NOMO-1 treated with dmso at 0.1 percent for 144 hours (cell line): ENCODE results near the gene NUMBL.
"Not testable (repeated sequence)": the region's sequence is repeated elsewhere in the genome, so short reads cannot be mapped to it uniquely, and the experiment has no call there.

Experiments used
- DNase-seq: peaks from one replicate; lab custom pipeline; 2025; ENCODE audit not compliant: unreplicated experiment; lab: John Stamatoyannopoulos, UW

NUMBL gene

DNA sequence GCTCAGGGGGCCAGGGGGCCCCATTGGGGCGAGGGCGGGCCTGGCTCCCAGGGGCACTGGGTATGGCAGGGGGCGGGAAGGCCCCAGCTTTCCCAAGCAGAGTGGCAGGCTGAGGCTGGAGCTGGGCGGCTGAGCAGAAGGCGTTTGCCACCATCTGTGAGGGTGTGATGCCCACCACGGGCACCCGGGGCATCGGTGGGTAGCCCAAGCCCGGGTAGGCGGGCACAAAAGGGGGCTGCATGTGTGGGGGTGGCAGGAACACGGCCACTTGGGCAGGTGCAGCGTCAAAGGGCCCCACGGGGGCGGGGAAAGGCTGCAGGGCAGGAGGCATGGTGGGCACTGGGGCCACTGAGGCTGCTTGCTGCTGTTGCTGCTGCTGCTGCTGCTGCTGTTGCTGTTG is 22.8 kb downstream of the NUMBL start:
- no peak for DNase-seq

DNA sequence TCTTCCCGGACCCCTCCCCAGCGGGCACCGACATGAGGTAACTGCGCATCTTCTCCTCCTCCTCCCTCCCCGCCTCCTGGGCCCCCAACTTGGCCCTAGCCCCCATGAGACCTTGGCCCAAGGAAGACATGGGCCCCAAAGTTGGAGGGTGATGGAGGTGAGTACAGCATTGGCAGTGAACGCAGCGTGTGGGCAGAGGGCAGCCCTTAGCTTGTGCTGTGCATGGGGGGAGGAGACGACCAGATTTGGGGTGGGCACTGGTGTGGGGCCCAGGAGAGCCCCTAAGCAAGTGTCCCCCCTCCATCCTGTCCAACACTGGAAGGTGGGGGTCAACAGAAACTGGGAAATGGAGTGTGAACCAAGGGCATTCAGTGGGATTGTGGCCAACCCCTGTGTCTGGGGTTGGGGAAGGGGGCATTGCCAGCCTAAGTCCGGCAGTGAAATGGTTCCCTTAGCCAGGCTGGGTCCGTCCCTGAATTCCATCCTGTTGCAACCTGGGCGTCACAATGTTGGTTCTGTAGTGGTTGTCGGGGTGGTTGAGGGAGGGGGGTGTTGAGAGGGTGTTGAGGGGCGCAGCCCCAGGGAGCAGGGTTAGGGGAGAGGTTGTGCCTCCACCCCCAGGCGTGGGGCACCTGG is 23.5 kb downstream of the NUMBL start:
- DNase-seq = no peak

DNA sequence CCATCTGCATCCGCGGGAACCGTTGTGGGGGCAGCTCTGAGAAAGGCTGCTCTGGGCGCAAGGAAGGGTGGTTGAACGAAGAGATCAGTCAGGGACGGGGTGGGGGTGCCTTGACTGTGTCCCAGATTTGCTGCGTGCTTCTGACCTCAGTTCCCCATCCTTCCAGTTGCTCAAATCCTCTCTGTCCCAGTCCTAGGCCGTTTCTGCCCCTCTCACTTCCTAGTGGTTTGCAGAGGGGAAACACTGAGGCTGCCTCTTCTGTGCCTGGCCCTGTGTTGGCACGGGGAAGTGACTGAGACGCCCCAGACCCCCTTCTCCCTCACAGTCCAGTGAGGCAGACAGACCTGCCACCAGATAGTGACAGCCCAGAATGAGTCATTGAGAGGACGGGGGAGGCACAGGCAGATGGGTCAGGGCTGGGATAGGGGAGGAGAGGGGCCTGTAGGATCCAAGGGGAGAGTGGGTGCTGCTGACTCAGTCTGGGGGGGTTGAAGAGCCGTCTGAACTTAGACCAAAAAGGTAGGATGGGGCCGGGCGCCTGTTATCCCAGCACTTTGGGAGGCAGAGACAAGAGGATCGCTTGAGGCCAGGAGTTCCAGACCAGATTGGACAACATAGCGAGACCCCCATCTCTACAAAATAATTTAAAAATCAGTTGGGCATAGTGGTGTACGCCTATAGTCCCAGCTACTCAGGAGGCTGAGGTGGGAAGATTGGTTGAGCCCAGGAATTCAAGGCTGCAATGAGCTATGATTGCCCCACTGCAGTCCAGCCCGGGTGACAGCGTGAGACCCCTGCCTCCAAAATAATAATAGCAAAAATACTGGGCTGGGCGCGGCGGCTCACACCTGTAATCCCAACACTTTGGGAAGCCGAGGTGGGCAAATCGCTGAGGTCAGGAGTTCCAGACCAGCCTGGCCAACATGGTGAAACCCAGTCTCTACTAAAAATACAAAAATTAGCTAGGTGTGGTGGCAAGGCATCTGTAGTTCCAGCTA is 26.5 kb downstream of the NUMBL start:
- DNase-seq = no peak

DNA sequence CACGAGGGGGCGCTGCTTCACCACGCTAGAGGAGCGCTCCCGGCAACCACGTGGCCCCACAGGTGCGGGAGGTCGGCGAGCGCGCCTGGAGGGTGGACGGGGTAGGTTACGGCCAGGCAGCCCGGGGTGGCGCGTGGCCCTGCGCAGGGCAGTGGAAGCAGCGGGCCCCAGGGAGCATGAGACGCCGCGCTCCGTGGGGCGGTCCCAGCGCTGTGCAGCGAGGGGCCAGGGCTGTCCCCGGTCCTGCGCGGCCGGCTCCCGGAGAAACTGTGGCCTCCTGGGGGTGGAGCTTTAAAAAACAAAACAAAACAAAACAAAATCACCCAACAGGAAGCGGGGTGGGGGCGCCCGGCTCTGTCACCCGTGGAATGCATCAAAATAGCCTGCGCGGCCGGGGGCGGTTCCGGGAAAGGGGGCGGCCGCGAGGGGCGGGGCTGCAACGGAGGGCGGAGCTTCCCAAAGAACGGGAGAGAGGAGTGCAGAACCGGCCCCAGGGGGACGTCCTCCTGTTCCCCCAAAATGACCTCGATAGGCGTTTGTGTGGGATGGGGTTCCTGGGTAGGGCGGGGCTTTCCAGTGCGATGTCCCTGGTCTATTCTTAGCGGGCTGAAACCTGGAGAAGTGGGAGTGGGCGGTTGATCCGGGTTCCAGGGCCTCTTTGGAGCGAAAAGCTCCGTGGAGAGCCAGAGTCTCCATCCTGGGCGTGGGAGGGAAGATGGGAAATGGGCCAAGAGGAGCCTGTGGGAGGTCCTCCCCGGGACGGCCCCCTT is 27.3 kb downstream of the NUMBL start:
- peak; percentile 63 for DNase-seq

DNA sequence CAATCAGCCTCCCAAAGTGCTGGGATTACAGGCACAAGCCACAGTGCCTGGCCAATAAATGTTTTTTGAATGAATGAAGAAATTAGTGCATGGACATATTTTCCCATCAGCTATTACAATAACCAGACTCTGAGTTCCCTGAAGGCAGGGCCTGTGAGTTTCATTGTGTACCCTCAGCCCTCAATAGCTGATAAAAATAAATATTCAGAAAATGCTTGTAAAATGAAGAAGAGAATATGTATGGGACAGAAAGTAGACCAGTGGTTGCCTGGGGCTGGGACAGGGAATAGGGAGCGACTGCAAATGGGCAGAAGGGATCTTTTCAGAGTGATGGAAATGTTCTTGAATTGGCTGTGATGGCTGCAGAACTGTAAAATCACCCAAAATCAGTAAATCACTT is 28.8 kb downstream of the NUMBL start:
- DNase-seq = no peak

DNA sequence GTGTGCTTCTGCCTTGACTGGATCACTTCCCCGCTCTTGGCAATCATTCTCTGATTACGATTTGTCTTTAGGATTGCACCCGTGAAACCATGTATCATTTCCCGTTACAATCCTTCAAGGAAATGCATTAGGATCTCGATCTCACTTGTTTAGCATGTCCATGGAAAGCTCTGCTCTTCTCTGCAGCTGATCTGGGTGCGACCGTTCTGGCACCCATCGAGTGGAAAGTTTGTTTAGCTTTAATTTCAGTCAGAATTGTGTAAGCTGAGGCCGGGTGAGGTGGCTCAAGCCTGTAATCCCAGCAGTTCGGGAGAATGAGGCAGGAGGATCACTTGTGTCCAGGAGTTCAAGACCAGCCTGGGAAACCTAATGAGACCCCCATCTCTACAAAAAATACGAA is 30.9 kb downstream of the NUMBL start:
- DNase-seq = no peak

DNA sequence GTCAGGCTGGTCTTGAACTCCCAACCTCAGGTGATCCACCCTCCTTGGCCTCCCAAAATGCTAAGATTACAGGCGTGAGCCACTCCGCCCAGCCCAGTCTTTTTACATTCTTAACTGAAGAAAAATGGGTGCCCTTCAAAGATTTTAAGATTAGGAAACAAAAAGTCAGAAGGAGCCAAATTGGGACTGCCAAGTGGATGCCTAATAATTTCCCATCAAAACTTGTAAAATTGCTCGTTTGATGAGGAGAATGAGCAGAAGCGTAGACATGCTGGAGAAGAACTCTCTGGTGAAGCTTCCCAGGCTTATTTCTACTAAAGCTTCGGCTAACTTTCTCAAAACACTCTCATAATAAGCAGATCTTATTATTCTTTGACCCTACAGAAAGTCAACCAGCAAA is 31.3 kb downstream of the NUMBL start:
- DNase-seq = no peak

DNA sequence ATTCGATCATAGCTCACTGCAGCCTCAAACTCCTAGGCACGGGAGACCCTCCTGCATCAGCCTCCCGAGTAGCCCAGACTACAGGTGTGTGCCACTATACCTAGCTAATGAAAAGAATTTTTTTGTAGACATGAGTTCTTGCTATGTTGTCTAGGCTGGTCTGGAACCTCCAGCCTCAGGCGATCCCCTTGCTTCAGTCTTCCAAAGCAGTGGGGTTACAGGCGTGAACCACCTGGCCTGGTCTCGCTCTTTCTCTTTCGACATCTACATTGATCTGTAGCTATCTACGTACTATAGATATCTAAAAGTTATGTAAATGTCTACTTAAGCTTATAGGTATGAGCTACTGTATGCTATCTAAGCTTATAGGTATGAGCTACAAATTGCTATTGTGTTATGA is 32.4 kb downstream of the NUMBL start:
- DNase-seq = no peak

DNA sequence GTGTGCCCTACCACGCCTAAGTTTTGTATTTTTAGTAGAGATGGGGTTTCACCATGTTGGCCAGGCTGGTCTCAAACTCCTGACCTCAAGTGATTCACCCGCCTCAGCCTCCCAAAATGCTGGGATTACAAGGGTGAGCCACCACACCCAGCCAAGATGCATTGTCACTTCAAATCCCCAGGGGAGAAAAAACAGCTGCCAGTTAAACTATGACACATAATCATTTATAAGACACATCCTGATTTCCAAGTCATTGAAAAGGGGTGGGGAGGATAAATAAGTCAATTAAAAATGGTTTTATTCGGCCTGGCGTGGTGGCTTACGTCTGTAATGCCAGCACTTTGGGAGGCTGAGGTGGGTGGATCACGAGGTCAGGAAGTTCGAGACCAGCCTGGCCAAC is 34.8 kb downstream of the NUMBL start:
- DNase-seq = not testable (repeated sequence)

DNA sequence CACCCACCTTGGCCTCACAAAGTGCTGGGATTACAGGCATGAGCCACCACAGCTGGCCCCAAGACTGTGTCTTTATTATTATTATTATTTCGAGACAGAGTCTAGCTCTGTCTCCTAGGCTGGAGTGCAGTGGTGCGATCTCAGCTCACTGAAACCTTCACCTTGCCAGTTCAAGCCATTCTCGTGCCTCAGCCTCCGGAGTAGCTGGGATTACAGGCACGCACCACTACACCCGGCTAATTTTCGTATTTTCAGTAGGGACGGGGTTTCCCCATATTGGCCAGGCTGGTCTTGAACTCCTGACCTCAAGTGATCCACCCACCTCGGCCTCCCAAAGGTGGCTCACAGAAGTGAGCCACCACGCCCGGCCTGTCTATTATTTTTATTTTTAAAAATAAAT is 38.1 kb downstream of the NUMBL start:
- not testable (repeated sequence) for DNase-seq

DNA sequence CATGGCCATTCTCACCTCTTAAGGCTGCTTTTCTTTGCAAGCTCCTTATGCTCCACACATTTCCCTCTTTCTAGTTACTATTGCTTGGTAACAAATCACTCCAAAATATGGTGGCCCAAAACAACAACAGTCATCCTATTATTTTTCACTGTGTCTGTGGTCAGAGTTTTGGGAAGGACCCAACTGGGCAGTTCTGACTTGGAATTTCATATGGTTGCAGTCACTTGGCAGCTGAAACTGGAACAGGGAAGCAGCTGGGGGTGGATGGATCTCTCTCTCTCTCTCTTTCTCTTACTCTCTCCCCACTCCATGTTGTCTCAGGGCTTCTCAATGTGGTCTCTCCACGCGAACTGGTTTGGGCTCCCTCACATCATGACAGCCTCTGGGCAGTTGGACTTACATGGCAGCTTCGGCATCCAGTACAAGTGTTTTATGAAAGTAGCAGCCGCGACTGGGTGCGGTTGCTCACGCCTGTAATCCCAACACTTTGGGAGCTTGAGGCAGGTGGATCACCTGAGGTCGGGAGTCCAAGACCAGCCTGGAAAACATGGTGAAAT is 39.6 kb downstream of the NUMBL start:
- no peak for DNase-seq

DNA sequence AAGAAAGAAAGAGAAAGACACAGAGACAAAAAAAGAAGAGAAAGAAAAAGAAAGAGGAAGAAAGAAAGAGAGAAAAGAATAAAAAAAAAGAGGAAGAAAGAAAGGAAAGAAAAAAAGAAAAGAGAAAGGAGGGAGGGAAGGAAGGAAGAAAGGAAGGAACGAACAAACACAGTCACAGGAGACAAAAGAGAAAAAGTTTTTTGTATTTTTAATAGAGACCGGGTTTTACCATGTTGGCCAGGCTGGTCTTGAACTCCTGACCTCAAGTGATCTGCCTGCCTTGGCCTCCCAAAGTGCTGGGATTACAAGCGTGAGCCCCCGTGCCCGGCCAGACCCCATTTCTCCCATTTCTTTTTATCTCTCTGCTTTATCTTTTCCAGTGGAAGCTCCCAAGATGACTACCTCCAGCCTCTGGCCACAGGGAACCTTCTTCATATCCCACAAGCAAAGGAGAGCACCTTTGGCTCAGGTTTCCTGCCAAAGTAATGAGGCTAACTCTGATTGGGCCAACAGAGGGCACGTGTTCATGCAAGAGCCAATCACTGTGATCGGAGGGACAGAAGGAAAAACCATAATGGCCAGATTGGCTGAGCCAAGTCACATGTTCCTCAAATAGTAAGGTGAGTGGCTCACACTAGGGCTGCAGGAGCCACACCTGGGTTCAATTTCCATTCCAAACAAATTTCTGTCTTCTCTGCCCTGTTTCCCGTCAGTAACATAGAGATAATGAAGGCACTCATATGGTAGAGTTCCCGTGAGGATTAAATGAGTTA is 40.4 kb downstream of the NUMBL start:
- DNase-seq = not testable (repeated sequence)

DNA sequence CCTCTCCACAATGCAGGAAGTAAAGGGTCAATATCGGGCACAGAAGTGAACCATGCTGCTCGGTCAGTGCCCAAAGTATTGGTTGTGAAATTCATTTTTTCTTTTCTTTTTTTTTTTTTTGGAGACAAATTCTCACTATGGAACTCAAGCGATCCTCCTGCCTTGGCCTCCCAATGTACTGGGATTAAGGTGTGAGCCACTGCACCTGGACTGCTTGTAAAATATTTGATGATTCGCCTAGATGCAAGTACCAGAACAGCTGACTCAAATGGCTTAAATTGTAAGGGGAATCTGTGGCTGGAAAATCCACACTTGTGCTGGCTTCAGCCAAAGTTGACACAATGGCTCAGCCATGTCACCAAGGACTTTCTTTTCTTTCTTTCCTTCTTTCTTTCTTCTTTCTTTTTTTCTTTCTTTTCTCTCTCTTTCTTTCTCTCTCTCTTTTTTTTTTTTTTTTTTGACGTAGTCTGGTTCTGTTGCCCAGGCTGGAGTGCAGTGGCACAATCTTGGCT is 43.7 kb downstream of the NUMBL start:
- no peak for DNase-seq

DNA sequence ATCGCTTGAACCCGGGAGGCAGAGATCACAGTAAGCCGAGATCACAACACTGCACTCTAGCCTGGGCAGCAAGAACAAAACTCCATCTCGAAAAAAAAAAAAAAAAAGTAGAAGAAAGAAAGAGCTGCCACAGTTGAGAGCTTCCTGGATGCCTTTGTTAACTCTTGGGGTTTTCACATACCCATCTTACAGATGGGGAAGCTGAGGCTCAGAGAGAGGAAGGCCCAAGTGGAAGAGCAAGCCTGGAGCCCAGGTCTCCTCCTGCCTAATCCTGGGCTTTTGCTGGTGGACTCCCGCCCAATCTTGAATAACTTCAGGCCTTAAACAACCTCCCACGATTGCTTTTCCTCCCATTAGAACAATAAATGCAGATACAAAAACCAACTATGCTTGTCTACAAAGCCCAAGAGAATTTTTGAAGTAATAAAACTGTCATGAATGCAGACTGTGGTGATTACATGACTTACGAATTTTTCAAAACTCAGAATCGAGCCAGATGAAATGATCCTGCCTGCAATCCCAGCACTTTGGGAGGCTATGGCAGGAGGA is 47.6 kb downstream of the NUMBL start:
- DNase-seq = no peak

DNA sequence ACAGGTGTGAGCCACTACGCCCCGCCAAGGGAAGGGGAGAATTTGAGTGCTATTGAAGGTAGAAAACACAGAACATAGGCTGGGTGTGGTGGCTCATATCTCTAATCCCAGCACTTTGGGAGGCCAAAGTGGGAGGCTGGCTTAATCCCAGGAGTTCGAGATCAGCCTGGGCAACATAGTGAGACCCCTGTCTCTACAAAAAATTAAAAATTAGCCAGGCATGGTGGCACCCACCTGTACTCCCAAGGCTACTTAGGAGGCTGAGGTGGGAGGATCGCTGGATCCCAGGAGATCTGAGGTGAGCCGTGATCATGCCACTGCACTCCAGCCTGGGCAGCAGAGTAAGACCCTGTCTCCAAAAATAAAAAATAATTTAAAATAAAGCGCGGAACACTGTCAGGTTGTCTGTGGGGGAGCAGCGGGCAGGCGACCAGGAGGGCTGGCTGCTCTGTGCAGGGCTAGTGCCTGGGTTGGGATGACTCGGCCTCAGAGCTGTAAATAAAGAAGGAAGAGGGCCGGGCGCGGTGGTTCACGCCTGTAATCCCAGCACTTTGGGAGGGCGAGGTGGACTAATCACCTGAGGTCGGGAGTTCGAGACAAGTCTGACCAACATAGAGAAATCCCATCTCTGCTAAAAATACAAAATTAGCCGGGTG is 48.3 kb downstream of the NUMBL start:
- no peak for DNase-seq

DNA sequence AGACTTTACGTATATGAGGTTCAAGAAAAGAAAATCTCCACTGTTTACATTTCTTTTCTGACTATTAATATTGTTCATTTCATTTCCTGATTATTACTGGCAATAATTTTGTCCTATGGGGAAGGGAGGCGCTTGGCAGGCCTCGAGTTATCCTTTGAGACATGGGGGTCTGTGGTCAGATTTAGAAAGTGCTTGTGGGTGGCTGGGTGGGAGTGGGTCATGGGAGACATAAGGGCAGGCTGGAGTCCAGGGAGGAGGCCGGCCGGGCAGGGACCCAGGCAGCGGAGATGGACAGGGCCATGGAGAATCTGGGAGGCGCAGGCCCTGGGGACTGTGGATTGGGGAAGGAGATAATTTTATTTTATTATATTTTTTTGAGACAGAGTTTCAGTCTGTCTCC is 49.2 kb downstream of the NUMBL start:
- no peak for DNase-seq

DNA sequence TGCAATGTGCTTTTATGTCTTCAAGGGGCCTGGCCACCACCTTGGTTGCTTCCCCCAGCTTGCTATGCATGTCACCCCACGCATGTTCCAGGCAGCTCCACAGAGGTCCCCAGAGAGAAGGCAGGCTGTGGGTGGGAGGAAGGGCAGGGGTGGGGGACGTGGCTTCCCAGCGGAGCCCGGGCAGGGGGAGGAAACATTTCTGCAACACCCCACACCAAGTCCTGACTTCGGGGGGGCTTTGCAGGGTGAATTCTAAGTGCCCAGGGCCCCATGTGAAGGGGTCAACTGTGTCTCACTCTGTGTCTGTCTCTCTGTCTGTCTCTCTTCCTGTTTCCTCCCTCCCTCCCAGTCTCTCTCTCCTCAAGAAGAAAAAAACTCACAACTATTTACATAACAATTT is 49.7 kb downstream of the NUMBL start:
- DNase-seq = no peak

DNA sequence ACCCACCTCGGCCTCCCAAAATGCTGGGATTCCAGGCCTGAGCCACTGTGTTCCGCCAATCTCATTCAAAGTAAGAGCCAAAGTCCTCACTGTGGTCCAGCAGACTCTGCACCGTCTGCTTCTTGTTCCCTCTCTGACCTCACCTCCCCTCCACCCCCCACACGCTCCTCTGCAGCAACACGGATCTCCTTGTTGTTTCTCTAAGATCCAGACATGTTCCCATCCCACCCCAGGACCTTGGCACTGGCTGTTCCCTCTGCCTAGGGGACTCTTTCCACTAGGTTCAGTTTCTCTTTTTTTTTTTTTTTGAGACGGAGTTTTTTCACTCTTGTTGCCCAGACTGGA is 50.8 kb downstream of the NUMBL start:
- no peak for DNase-seq

DNA sequence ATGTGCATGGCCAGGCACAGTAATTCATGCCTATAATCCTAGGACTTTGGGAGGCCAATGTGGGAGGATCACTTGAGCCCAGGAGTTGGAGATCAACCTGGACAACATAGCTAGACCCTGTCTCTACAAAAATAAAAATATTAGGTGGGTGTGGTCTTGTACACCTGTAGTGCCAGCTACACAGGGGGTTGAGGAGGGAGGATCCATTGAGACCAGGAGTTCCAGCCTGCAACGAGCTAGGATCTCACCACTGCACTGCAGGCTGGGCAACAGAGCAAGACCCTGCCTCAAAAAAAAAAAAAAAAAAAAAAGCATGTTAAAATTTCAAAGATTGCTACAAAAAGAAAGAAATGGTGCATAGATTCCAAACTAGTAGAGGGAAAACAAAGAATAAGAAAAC is 52.1 kb downstream of the NUMBL start:
- DNase-seq = no peak

DNA sequence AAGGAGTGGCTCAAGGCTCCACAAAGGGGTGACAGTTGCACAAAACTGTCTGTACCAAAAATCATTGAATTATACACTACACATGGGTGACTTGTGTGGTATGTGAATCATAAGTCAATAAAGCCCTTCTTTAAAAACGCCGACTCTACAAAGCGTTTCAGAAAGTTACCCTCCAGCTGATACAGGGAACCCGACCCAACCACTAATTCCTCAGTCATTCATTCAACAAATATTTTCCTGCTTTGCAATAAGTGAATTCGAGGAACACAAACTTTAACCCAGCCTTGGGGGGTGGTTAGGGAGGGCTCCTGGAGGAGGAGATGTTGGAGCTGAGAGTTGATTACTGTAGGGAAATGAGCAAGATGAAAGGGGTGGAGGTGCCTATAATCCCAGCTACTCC is 57.2 kb downstream of the NUMBL start:
- no peak for DNase-seq
